Naive thymus-derived CD8-positive, alpha-beta T cell (primary cell): ENCODE data around the gene CALN1. TPM values are rescaled to one million over a fixed set of nuclear protein-coding genes. Genes with fewer than 3 reads are reported as not detected.

Experiments
- ATAC-seq, 2 donors: fragments of 150-1000 bp; cut with Tn5 transposase in 1 of 2; sonication (Bioruptor Pico), chemical (Tn5 transposase) in 1 of 2; 1 replicate in 1 of 2; 2 replicates in 1 of 2; pipeline ENCODE4 v1.10.0; 2021; ENCODE audit warnings: mild to moderate bottlenecking in 2 of 2, moderate library complexity in 2 of 2
- POLR2A ChIA-PET: fragments of 350-600 bp; sonication (Branson Sonifier 250); formaldehyde crosslinking; loops from one replicate; lab custom pipeline; 2021; ENCODE audit warnings: antibody characterized with exemption; lab: Charles Lee
- DNase-seq, 10 donors: peaks; one replicate each; pipeline versions ENCODE4 v3.0.0 to v3.0.0-alpha.2; 2020 to 2022
- H3K27ac Mint-ChIP-seq, 10 donors: one replicate each; pipeline ENCODE4 v1.8.0; 2020 to 2022; ENCODE audit warnings: mild to moderate bottlenecking in 10 of 10, mixed read lengths in 10 of 10, moderate library complexity in 4 of 10, inconsistent platforms in 1 of 10
- H3K27me3 Mint-ChIP-seq, 5 donors: one replicate each; pipeline ENCODE4 v1.8.0; 2021 to 2022; ENCODE audit warnings: mixed read lengths in 5 of 5
- H3K36me3 Mint-ChIP-seq, 3 donors: one replicate each; pipeline ENCODE4 v1.8.0; 2020 to 2022; ENCODE audit warnings: mixed read lengths in 3 of 3, mild to moderate bottlenecking in 2 of 3, inconsistent platforms in 1 of 3
- H3K4me1 Mint-ChIP-seq, 4 donors: one replicate each; pipeline ENCODE4 v1.8.0; 2021 to 2022; ENCODE audit warnings: mixed read lengths in 4 of 4
- H3K4me3 Mint-ChIP-seq, 10 donors: one replicate each; pipeline ENCODE4 v1.8.0; 2020 to 2022; ENCODE audit warnings: mild to moderate bottlenecking in 10 of 10, mixed read lengths in 10 of 10, moderate library complexity in 6 of 10, inconsistent platforms in 1 of 10
- H3K9me3 Mint-ChIP-seq, 9 donors: one replicate each; pipeline ENCODE4 v1.8.0; 2020 to 2022; ENCODE audit warnings: mixed read lengths in 9 of 9, mild to moderate bottlenecking in 3 of 9, inconsistent platforms in 1 of 9, moderate library complexity in 1 of 9
- polyA plus RNA-seq, 3 donors: library from polyadenylated mRNA; unstranded; fragments of 300-500 nt; fragmentation: Illumina TruSeq; gene quantifications; one replicate each; pipeline ENCODE4 v1.2.3, GENCODE V29; 2021
- total RNA-seq, 8 experiments: library from RNA in 2 of 8; stranded (reverse) in 2 of 8; gene quantifications; one replicate each; pipeline ENCODE4 v1.2.3 and lab custom pipeline; 2021 to 2026

The CALN1 gene
- total and polyA plus RNA-seq, 5 experiments from 2014 or later = 0.15 TPM; not detected in 4

DNA sequence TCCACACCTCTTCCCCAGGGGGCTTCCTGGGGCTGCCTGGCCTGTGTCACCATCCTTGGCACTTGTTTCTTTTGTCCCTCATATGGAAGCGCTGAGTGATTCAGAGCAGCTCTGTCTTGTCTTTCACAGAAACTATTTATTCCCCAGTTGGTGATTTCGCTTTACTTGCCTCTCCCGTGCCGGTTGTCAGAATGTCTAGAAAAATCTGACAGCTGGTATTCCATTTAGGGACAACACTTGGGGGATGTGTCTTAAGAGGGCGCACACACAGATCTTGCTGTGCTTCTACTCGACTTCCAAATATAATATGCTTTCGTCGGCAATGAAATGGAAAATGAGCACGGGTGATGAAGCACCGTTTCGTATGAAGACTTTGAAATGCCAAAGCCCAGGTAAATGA is 611.8 kb downstream of the CALN1 start:
- H3K4me3 Mint-ChIP-seq = no peak overlapping the region
- ATAC-seq = no peak

GRCh38 chr7:71795410-71795809 is 616.7 kb downstream of the CALN1 start:
- DNase-seq = no peak
- H3K27ac Mint-ChIP-seq = no peak overlapping the region

More for the DNA sequence above, 611.8 kb downstream of the CALN1 start:
- Mint-ChIP-seq H3K9me3 (peaks cover 0 to 16% (median 6%) of the 10 kb centered on the region in 9 donors), H3K4me1 (no peaks in the 10 kb centered on the region), H3K36me3 (peaks cover 0 to 4% (median 0%) of the 10 kb centered on the region in 3 donors), H3K27me3 (no peaks in the 10 kb centered on the region), H3K27ac (no peak overlapping the region)
- POLR2A ChIA-PET = no interaction called here
- DNase-seq = no peak

DNA sequence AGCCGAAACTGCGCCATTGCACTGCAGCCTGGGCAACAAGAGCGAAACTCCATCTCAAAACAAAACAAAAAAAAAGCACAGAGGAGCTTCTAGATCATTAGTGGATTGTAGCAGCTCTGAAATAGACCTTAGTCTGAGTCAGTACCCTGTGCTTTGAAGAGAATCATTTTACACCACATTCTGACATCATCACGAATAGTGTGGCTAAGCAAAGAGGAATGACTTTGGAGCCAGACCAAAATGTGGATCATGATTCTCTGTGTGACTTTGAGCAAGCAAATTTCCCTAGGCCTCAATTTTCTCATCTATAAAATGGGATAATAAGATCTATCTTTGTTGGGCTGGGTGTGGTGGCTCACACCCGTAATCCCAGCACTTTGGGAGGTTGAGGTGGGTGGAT is 618.9 kb downstream of the CALN1 start:
- no peak overlapping the region for H3K4me3 Mint-ChIP-seq
- DNase-seq = no peak
- peaks cover 0 to 37% (median 7%) of the 10 kb centered on the region in 9 donors for H3K9me3 Mint-ChIP-seq
- POLR2A ChIA-PET = no interaction called here
- no peaks in the 10 kb centered on the region for H3K4me1 Mint-ChIP-seq
- ATAC-seq = no peak
- H3K36me3 Mint-ChIP-seq = no peaks in the 10 kb centered on the region
- H3K27ac Mint-ChIP-seq = no peak overlapping the region
- H3K27me3 Mint-ChIP-seq = no peaks in the 10 kb centered on the region

More at GRCh38 chr7:71795410-71795809, 616.7 kb downstream of the CALN1 start:
- H3K27me3 Mint-ChIP-seq = no peaks in the 10 kb centered on the region
- POLR2A ChIA-PET = no interaction called here
- ATAC-seq = no peak
- H3K36me3 Mint-ChIP-seq = no peaks in the 10 kb centered on the region
- peaks cover 0 to 28% (median 7%) of the 10 kb centered on the region in 9 donors for H3K9me3 Mint-ChIP-seq
- H3K4me3 Mint-ChIP-seq = no peak overlapping the region
- no peaks in the 10 kb centered on the region for H3K4me1 Mint-ChIP-seq

GRCh38 chr7:71787513-71787912 is 624.6 kb downstream of the CALN1 start:
- Mint-ChIP-seq H3K36me3 (peaks cover 0 to 6% (median 0%) of the 10 kb centered on the region in 3 donors), H3K4me1 (no peaks in the 10 kb centered on the region), H3K27ac (peak overlapping the region in 1 of 10 donors; percentile 16), H3K4me3 (no peak overlapping the region), H3K9me3 (peaks cover 9 to 40% (median 18%) of the 10 kb centered on the region in 9 donors), H3K27me3 (no peaks in the 10 kb centered on the region)
- POLR2A ChIA-PET = no interaction called here
- DNase-seq (no peak), ATAC-seq (no peak)

DNA sequence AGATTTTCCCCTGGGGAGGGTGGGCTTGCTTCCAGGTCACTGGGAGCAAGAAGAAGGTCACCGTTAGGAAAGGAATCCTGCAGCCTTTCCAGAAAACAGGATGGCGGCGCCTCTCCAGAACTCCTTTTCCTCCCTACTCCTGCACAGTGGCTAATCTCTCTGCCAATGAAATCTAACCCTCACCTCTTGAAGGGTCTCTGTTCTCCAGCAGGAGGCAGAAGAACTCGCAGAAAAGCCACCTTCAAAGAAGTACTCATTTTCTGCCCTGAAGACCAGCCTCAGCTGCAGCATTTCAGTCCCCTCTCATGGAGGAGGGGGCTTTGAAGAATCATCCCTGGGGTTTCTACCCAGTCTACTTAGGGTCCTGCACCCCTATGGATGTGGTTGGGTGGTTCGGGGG is 626.9 kb downstream of the CALN1 start:
- ATAC-seq = no peak
- POLR2A ChIA-PET = no interaction called here
- H3K36me3 Mint-ChIP-seq = peaks cover 0 to 6% (median 0%) of the 10 kb centered on the region in 3 donors

DNA sequence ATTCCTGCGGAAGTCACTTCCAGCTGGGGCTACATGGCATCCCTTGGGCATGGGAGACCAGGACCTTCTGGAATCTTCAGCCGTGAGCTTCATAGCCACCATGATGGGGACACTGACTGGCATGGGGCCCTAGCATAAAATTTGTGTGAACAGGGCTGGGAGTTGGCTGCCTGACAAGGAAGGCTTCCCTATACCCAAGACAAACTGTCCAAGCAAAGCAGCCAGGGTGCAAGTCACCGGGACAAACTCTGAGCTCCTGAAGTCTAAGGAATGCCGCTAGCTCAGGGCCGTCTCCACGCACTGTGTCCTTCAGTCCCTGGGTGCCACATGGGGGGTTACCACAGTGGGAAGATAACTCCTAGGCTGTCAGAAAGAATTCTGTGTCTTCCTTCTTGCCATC is 627.4 kb downstream of the CALN1 start:
- H3K4me3 Mint-ChIP-seq = no peak overlapping the region
- peaks cover 7 to 22% (median 14%) of the 10 kb centered on the region in 9 donors for H3K9me3 Mint-ChIP-seq
- no peak for DNase-seq
- ATAC-seq = no peak
- H3K27me3 Mint-ChIP-seq = no peaks in the 10 kb centered on the region
- H3K36me3 Mint-ChIP-seq = peaks cover 0 to 6% (median 0%) of the 10 kb centered on the region in 3 donors
- POLR2A ChIA-PET = no interaction called here
- H3K27ac Mint-ChIP-seq = no peak overlapping the region
- no peaks in the 10 kb centered on the region for H3K4me1 Mint-ChIP-seq

More for the DNA sequence above, 626.9 kb downstream of the CALN1 start:
- no peaks in the 10 kb centered on the region for H3K27me3 Mint-ChIP-seq
- no peak overlapping the region for H3K27ac Mint-ChIP-seq
- no peaks in the 10 kb centered on the region for H3K4me1 Mint-ChIP-seq
- DNase-seq = no peak
- H3K9me3 Mint-ChIP-seq = peaks cover 9 to 27% (median 16%) of the 10 kb centered on the region in 9 donors
- H3K4me3 Mint-ChIP-seq = no peak overlapping the region

- H3K4me1 Mint-ChIP-seq = no peaks in the 10 kb centered on the region
- H3K36me3 Mint-ChIP-seq = peaks cover 0 to 6% (median 0%) of the 10 kb centered on the region in 3 donors
- no peak for ATAC-seq
- POLR2A ChIA-PET = no interaction called here
- no peak overlapping the region for H3K4me3 Mint-ChIP-seq
- no peak for DNase-seq
- peaks cover 5 to 20% (median 11%) of the 10 kb centered on the region in 9 donors for H3K9me3 Mint-ChIP-seq
- no peak overlapping the region for H3K27ac Mint-ChIP-seq
- H3K27me3 Mint-ChIP-seq = no peaks in the 10 kb centered on the region
Measured at GRCh38 chr7:71784180-71784579, 628.0 kb downstream of the CALN1 start.

DNA sequence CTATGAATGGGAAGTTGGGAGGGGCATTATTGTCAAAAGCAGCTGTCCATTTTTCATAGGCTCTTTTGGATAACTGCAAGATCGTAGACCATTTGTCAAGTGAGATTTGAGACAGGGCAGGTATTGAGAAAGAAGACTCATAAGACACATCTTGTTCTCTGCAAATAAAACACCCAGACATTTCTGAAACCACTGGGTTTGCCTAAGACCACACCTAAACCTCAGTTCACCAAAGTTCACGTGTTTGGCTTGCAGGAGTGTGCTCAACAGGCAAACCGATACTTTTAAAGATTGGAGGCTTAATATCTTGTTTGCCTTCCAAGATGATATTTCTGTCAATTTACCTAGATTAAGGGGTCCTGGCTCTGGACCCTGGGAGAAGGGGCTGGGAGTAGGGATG is 628.4 kb downstream of the CALN1 start:
- H3K4me1 Mint-ChIP-seq = no peaks in the 10 kb centered on the region
- no peak for DNase-seq
- POLR2A ChIA-PET = no interaction called here
- H3K9me3 Mint-ChIP-seq = peaks cover 5 to 20% (median 11%) of the 10 kb centered on the region in 9 donors
- peaks cover 0 to 6% (median 0%) of the 10 kb centered on the region in 3 donors for H3K36me3 Mint-ChIP-seq
- H3K27ac Mint-ChIP-seq = no peak overlapping the region
- H3K4me3 Mint-ChIP-seq = no peak overlapping the region
- ATAC-seq = no peak
- no peaks in the 10 kb centered on the region for H3K27me3 Mint-ChIP-seq

- Mint-ChIP-seq H3K4me1 (no peaks in the 10 kb centered on the region), H3K27ac (no peak overlapping the region)
Measured at GRCh38 chr7:71782051-71782450, 630.1 kb downstream of the CALN1 start.

GRCh38 chr7:71780282-71780681 is 631.9 kb downstream of the CALN1 start:
- H3K36me3 Mint-ChIP-seq = no peaks in the 10 kb centered on the region
- H3K27me3 Mint-ChIP-seq = no peaks in the 10 kb centered on the region
- no peak for DNase-seq
- peaks cover 0 to 9% (median 0%) of the 10 kb centered on the region in 9 donors for H3K9me3 Mint-ChIP-seq
- H3K4me1 Mint-ChIP-seq = no peaks in the 10 kb centered on the region
- H3K4me3 Mint-ChIP-seq = no peak overlapping the region
- H3K27ac Mint-ChIP-seq = no peak overlapping the region
- no peak for ATAC-seq
- POLR2A ChIA-PET = no interaction called here

More at GRCh38 chr7:71782051-71782450, 630.1 kb downstream of the CALN1 start:
- no peak overlapping the region for H3K4me3 Mint-ChIP-seq
- H3K36me3 Mint-ChIP-seq = no peaks in the 10 kb centered on the region
- peaks cover 0 to 13% (median 4%) of the 10 kb centered on the region in 9 donors for H3K9me3 Mint-ChIP-seq
- no peak for DNase-seq
- H3K27me3 Mint-ChIP-seq = no peaks in the 10 kb centered on the region
- POLR2A ChIA-PET = no interaction called here
- ATAC-seq = no peak

DNA sequence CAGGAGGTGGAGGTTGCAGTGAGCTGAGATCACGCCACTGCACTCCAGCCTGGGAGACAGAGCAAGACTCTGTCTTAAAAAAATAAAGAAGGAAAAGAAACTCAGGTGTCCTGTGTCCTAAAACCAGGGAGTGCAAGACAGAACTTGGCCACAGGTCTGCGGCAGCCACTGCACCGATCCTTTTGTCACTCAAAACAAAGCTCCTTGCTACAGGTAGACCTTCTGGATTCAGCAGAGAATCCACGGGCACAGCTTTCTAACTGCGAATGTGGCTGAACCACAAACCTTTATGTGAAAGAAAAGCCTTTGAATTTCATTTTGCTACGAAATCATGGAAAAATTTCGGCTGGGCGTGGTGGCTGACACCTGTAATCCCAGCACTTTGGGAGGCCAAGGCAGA is 634.9 kb downstream of the CALN1 start:
- H3K4me3 Mint-ChIP-seq = no peak overlapping the region
- no peak for ATAC-seq
- POLR2A ChIA-PET = no interaction called here
- peaks cover 0 to 4% (median 0%) of the 10 kb centered on the region in 3 donors for H3K36me3 Mint-ChIP-seq
- no peak overlapping the region for H3K27ac Mint-ChIP-seq
- H3K9me3 Mint-ChIP-seq = peaks cover 0 to 5% (median 1%) of the 10 kb centered on the region in 9 donors
- H3K4me1 Mint-ChIP-seq = no peaks in the 10 kb centered on the region
- no peak for DNase-seq
- H3K27me3 Mint-ChIP-seq = peaks cover 0 to 6% (median 0%) of the 10 kb centered on the region in 5 donors

- H3K27me3 Mint-ChIP-seq = peaks cover 0 to 6% (median 0%) of the 10 kb centered on the region in 5 donors
- POLR2A ChIA-PET = no interaction called here
- H3K4me3 Mint-ChIP-seq = no peak overlapping the region
- DNase-seq = no peak
- H3K9me3 Mint-ChIP-seq = peaks cover 0 to 2% (median 0%) of the 10 kb centered on the region in 9 donors
- H3K4me1 Mint-ChIP-seq = no peaks in the 10 kb centered on the region
- no peak overlapping the region for H3K27ac Mint-ChIP-seq
- no peak for ATAC-seq
- H3K36me3 Mint-ChIP-seq = peaks cover 0 to 4% (median 0%) of the 10 kb centered on the region in 3 donors
Measured at GRCh38 chr7:71776726-71777125, 635.4 kb downstream of the CALN1 start.

DNA sequence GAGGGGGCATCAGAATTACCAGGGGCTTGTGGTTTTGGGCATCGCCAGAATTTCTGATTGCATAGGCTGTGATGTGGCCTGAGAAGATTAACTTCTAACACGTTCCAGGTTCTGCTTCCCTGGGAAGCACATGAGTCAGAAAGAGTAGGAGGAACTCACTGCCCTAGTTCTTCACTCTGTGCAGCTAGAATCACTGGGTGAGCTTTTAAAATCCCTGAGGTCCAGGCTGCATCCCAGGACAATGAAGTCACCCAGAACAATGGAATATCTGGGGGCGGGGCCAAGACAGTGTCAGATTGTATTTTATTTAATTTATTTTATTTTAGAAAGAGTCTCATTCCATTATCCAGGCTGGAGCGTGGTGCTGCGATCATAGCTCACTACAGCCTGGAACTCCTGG is 636.5 kb downstream of the CALN1 start:
- no peaks in the 10 kb centered on the region for H3K4me1 Mint-ChIP-seq
- H3K36me3 Mint-ChIP-seq = peaks cover 0 to 4% (median 0%) of the 10 kb centered on the region in 3 donors
- POLR2A ChIA-PET = no interaction called here
- no peak for ATAC-seq
- peaks cover 0 to 6% (median 0%) of the 10 kb centered on the region in 5 donors for H3K27me3 Mint-ChIP-seq
- H3K9me3 Mint-ChIP-seq = peaks cover 0 to 2% (median 0%) of the 10 kb centered on the region in 9 donors
- no peak overlapping the region for H3K4me3 Mint-ChIP-seq
- DNase-seq = no peak
- peak overlapping the region in 1 of 10 donors; percentile 24 for H3K27ac Mint-ChIP-seq

GRCh38 chr7:71772779-71773178 is 639.4 kb downstream of the CALN1 start:
- H3K36me3 Mint-ChIP-seq = peaks cover 0 to 4% (median 0%) of the 10 kb centered on the region in 3 donors
- POLR2A ChIA-PET = no interaction called here
- peaks cover 0 to 7% (median 1%) of the 10 kb centered on the region in 9 donors for H3K9me3 Mint-ChIP-seq
- ATAC-seq (no peak), DNase-seq (no peak)
- H3K27me3 Mint-ChIP-seq = peaks cover 0 to 6% (median 1%) of the 10 kb centered on the region in 5 donors
- H3K27ac Mint-ChIP-seq = no peak overlapping the region
- no peak overlapping the region for H3K4me3 Mint-ChIP-seq
- H3K4me1 Mint-ChIP-seq = no peaks in the 10 kb centered on the region
